Effector memory CD8-positive, alpha-beta T cell (primary cell): ENCODE data around the gene PARD6G.

Source experiments
- ATAC-seq: fragments of 150-1000 bp; cut with Tn5 transposase; replicated peaks from 2 replicates; pipeline ENCODE4 v1.10.0; 2021; ENCODE audit warnings: mild to moderate bottlenecking, moderate library complexity
- DNase-seq, 3 experiments: peaks; one replicate each; pipeline ENCODE4 v3.0.0; 2021
- H3K27ac Mint-ChIP-seq, 2 donors: one replicate each; pipeline ENCODE4 v1.8.0; 2022; ENCODE audit warnings: mild to moderate bottlenecking in 2 of 2, mixed read lengths in 2 of 2, moderate library complexity in 2 of 2
- H3K27me3 Mint-ChIP-seq, 2 donors: one replicate each; pipeline ENCODE4 v1.8.0; 2022; ENCODE audit warnings: mixed read lengths in 2 of 2
- H3K36me3 Mint-ChIP-seq: one replicate; pipeline ENCODE4 v1.8.0; 2022; ENCODE audit warnings: mild to moderate bottlenecking, moderate library complexity, mixed read lengths; ENCODE audit not compliant: insufficient read depth
- H3K4me1 Mint-ChIP-seq, 2 donors: one replicate each; pipeline ENCODE4 v1.8.0; 2022; ENCODE audit warnings: low read depth in 2 of 2, mixed read lengths in 2 of 2
- H3K4me3 Mint-ChIP-seq, 2 donors: one replicate each; pipeline ENCODE4 v1.8.0; 2022; ENCODE audit warnings: mild to moderate bottlenecking in 2 of 2, mixed read lengths in 2 of 2, moderate library complexity in 2 of 2
- H3K9me3 Mint-ChIP-seq, 2 donors: one replicate each; pipeline ENCODE4 v1.8.0; 2022; ENCODE audit warnings: mixed read lengths in 2 of 2

Gene PARD6G

GRCh38 chr18:80218341-80219227, 28.7 kb downstream of the PARD6G start:
- DNase-seq (no peak), ATAC-seq (no peak)
- no peak overlapping the region for H3K27ac Mint-ChIP-seq
- H3K4me3 Mint-ChIP-seq: no peak overlapping the region
- H3K9me3 Mint-ChIP-seq: peaks cover 0 to 2% of the 10 kb centered on the region in 2 donors
- peaks cover 14 to 15% of the 10 kb centered on the region in 2 donors for H3K27me3 Mint-ChIP-seq
- H3K36me3 Mint-ChIP-seq: peaks cover 5% of the 10 kb centered on the region
- no peaks in the 10 kb centered on the region for H3K4me1 Mint-ChIP-seq

GRCh38 chr18:80213182-80213581, 34.1 kb downstream of the PARD6G start:
- Mint-ChIP-seq H3K4me3 (no peak overlapping the region), H3K27ac (no peak overlapping the region), H3K9me3 (no peaks in the 10 kb centered on the region), H3K4me1 (no peaks in the 10 kb centered on the region), H3K27me3 (peaks cover 13 to 27% of the 10 kb centered on the region in 2 donors), H3K36me3 (peaks cover 2% of the 10 kb centered on the region)
- ATAC-seq (no peak), DNase-seq (no peak)

GRCh38 chr18:80210312-80211083, 36.8 kb downstream of the PARD6G start:
- ATAC-seq: no peak
- no peaks in the 10 kb centered on the region for H3K9me3 Mint-ChIP-seq
- peaks cover 18 to 32% of the 10 kb centered on the region in 2 donors for H3K27me3 Mint-ChIP-seq
- DNase-seq: no peak
- no peaks in the 10 kb centered on the region for H3K4me1 Mint-ChIP-seq
- no peak overlapping the region for H3K4me3 Mint-ChIP-seq
- H3K27ac Mint-ChIP-seq: no peak overlapping the region
- no peaks in the 10 kb centered on the region for H3K36me3 Mint-ChIP-seq

GRCh38 chr18:80208620-80209019, 38.7 kb downstream of the PARD6G start:
- DNase-seq (no peak), ATAC-seq (no peak)
- H3K36me3 Mint-ChIP-seq: no peaks in the 10 kb centered on the region
- no peaks in the 10 kb centered on the region for H3K9me3 Mint-ChIP-seq
- no peak overlapping the region for H3K27ac Mint-ChIP-seq
- H3K27me3 Mint-ChIP-seq: peaks cover 21 to 44% of the 10 kb centered on the region in 2 donors
- H3K4me1 Mint-ChIP-seq: no peaks in the 10 kb centered on the region
- no peak overlapping the region for H3K4me3 Mint-ChIP-seq

- ATAC-seq: no peak
- H3K4me3 Mint-ChIP-seq: no peak overlapping the region
These were observed 42.0 kb downstream of the PARD6G start for GRCh38 chr18:80205294-80205693.

GRCh38 chr18:80204142-80204541, 43.2 kb downstream of the PARD6G start:
- Mint-ChIP-seq H3K27ac (no peak overlapping the region), H3K36me3 (peaks cover 2% of the 10 kb centered on the region), H3K4me1 (peaks cover 4% of the 10 kb centered on the region in 2 donors), H3K9me3 (no peaks in the 10 kb centered on the region), H3K4me3 (no peak overlapping the region), H3K27me3 (peaks cover 39 to 60% of the 10 kb centered on the region in 2 donors)
- ATAC-seq (no peak), DNase-seq (no peak)

More at GRCh38 chr18:80205294-80205693, 42.0 kb downstream of the PARD6G start:
- H3K27ac Mint-ChIP-seq: no peak overlapping the region
- H3K4me1 Mint-ChIP-seq: peaks cover 3% of the 10 kb centered on the region in 2 donors
- H3K9me3 Mint-ChIP-seq: no peaks in the 10 kb centered on the region
- DNase-seq: no peak
- peaks cover 32 to 57% of the 10 kb centered on the region in 2 donors for H3K27me3 Mint-ChIP-seq
- peaks cover 2% of the 10 kb centered on the region for H3K36me3 Mint-ChIP-seq

- H3K9me3 Mint-ChIP-seq: no peaks in the 10 kb centered on the region
- DNase-seq: no peak
- no peak overlapping the region for H3K4me3 Mint-ChIP-seq
- H3K27me3 Mint-ChIP-seq: peaks cover 35 to 56% of the 10 kb centered on the region in 2 donors
- H3K36me3 Mint-ChIP-seq: peaks cover 2% of the 10 kb centered on the region
- H3K27ac Mint-ChIP-seq: no peak overlapping the region
- ATAC-seq: no peak
- peaks cover 4% of the 10 kb centered on the region in 2 donors for H3K4me1 Mint-ChIP-seq
These were observed 44.1 kb downstream of the PARD6G start for GRCh38 chr18:80203249-80203648.

GRCh38 chr18:80202264-80202998, 44.9 kb downstream of the PARD6G start:
- no peak for DNase-seq
- Mint-ChIP-seq H3K4me1 (peaks cover 4% of the 10 kb centered on the region in 2 donors), H3K36me3 (peaks cover 2% of the 10 kb centered on the region), H3K4me3 (no peak overlapping the region), H3K9me3 (no peaks in the 10 kb centered on the region), H3K27me3 (peaks cover 33 to 63% of the 10 kb centered on the region in 2 donors), H3K27ac (no peak overlapping the region)
- peak; percentile 35 for ATAC-seq

- Mint-ChIP-seq H3K27me3 (peaks cover 33 to 70% of the 10 kb centered on the region in 2 donors), H3K9me3 (no peaks in the 10 kb centered on the region)
These were observed 45.6 kb downstream of the PARD6G start for GRCh38 chr18:80201739-80202138.

GRCh38 chr18:80200932-80201672, 46.2 kb downstream of the PARD6G start:
- peaks cover 33 to 70% of the 10 kb centered on the region in 2 donors for H3K27me3 Mint-ChIP-seq
- H3K4me1 Mint-ChIP-seq: peaks cover 4% of the 10 kb centered on the region in 2 donors
- peaks cover 2% of the 10 kb centered on the region for H3K36me3 Mint-ChIP-seq
- peak overlapping the region; percentile 19 to 73 for H3K27ac Mint-ChIP-seq
- ATAC-seq (no peak), DNase-seq (no peak)
- no peaks in the 10 kb centered on the region for H3K9me3 Mint-ChIP-seq
- no peak overlapping the region for H3K4me3 Mint-ChIP-seq

More at GRCh38 chr18:80201739-80202138, 45.6 kb downstream of the PARD6G start:
- peak overlapping the region in 1 of 2 donors; percentile 19 for H3K27ac Mint-ChIP-seq
- peaks cover 4% of the 10 kb centered on the region in 2 donors for H3K4me1 Mint-ChIP-seq
- H3K4me3 Mint-ChIP-seq: no peak overlapping the region
- DNase-seq (no peak), ATAC-seq (no peak)
- peaks cover 2% of the 10 kb centered on the region for H3K36me3 Mint-ChIP-seq

GRCh38 chr18:80200171-80200931, 47.0 kb downstream of the PARD6G start:
- H3K36me3 Mint-ChIP-seq: peaks cover 2% of the 10 kb centered on the region
- peaks cover 28 to 65% of the 10 kb centered on the region in 2 donors for H3K27me3 Mint-ChIP-seq
- H3K9me3 Mint-ChIP-seq: no peaks in the 10 kb centered on the region
- H3K4me1 Mint-ChIP-seq: peaks cover 4% of the 10 kb centered on the region in 2 donors
- DNase-seq (no peak), ATAC-seq (no peak)
- H3K4me3 Mint-ChIP-seq: no peak overlapping the region
- peak overlapping the region; percentile 16 to 73 for H3K27ac Mint-ChIP-seq
